D721Med (cell line): ENCODE data around the gene NEMP2.
"Not testable (repeated sequence)": the region's sequence is repeated elsewhere in the genome, so short reads cannot be mapped to it uniquely, and the experiment has no call there.

Experiments used
- DNase-seq: peaks from one replicate; pipeline ENCODE4 v3.0.0; 2011; ENCODE audit warnings: low spot score; ENCODE audit not compliant: insufficient read length
- FAIRE-seq: peaks from 2 replicates; lab custom pipeline; 2011; peaks lifted over from hg19 to GRCh38; lab: Jason Lieb, UNC
- CTCF ChIP-seq: IDR thresholded peaks from 2 replicates; pipeline ENCODE4 v1.5.1; 2012; ENCODE audit warnings: mild to moderate bottlenecking, control low read depth; ENCODE audit not compliant: insufficient read depth; ENCODE audit errors: missing control alignments

The NEMP2 gene

GRCh38 chr2:190501702-190502407 lies 32.7 kb downstream of the NEMP2 start:
- TF ChIP-seq CTCF, result no peak
- no peak for FAIRE-seq
- DNase-seq, result no peak

- no peak for TF ChIP-seq CTCF
- DNase-seq (no peak), FAIRE-seq (no peak)
Measured at GRCh38 chr2:190501231-190501630, 33.3 kb downstream of the NEMP2 start.

GRCh38 chr2:190500054-190500502 lies 34.4 kb downstream of the NEMP2 start:
- DNase-seq (no peak), FAIRE-seq (no peak)

GRCh38 chr2:190499273-190499672 lies 35.2 kb downstream of the NEMP2 start:
- no peak for DNase-seq
- FAIRE-seq, result no peak
- no peak for TF ChIP-seq CTCF

More at GRCh38 chr2:190500054-190500502, 34.4 kb downstream of the NEMP2 start:
- no peak for TF ChIP-seq CTCF

GRCh38 chr2:190497428-190497827 lies 37.1 kb downstream of the NEMP2 start:
- no peak for DNase-seq
- FAIRE-seq, result no peak
- TF ChIP-seq CTCF, result no peak

- DNase-seq, FAIRE-seq: not testable (repeated sequence)
Measured at GRCh38 chr2:190494600-190495227, 39.8 kb downstream of the NEMP2 start.

GRCh38 chr2:190493095-190493494 lies 41.4 kb downstream of the NEMP2 start:
- no peak for TF ChIP-seq CTCF
- DNase-seq (no peak), FAIRE-seq (no peak)
